GM20000 (cell line): ENCODE measurements around the gene STON2.

Experiments
- DNase-seq: peaks from one replicate; pipeline ENCODE4 v3.0.0; 2012; ENCODE audit warnings: low spot score
- CTCF ChIP-seq: IDR thresholded peaks from 2 replicates; pipeline ENCODE4 v1.5.1; 2012; ENCODE audit warnings: mild to moderate bottlenecking, control low read depth; ENCODE audit errors: extremely low read depth, missing control alignments

STON2 gene

GRCh38 chr14:81332725-81333124 lies 67.4 kb downstream of the STON2 start:
- no peak for TF ChIP-seq CTCF
- DNase-seq: no peak

- TF ChIP-seq CTCF: no peak
- DNase-seq: no peak
These were observed 68.7 kb downstream of the STON2 start for GRCh38 chr14:81331229-81332021.

- no peak for TF ChIP-seq CTCF
- no peak for DNase-seq
These were observed 69.5 kb downstream of the STON2 start for GRCh38 chr14:81330619-81331122.

- no peak for TF ChIP-seq CTCF
- no peak for DNase-seq
These were observed 70.3 kb downstream of the STON2 start for GRCh38 chr14:81329640-81330381.

- TF ChIP-seq CTCF: no peak
- no peak for DNase-seq
These were observed 73.7 kb downstream of the STON2 start for GRCh38 chr14:81326451-81326850.

- TF ChIP-seq CTCF: no peak
- DNase-seq: no peak
These were observed 76.1 kb downstream of the STON2 start for GRCh38 chr14:81324011-81324410.

- no peak for TF ChIP-seq CTCF
- DNase-seq: no peak
These were observed 77.0 kb downstream of the STON2 start for GRCh38 chr14:81323093-81323492.
